SIG-M5 (cell line): ENCODE measurements around the gene SLC23A3.

ENCODE experiments used
- DNase-seq: peaks from one replicate; lab custom pipeline; 2025; lab: John Stamatoyannopoulos, UW

SLC23A3 gene, protein sequence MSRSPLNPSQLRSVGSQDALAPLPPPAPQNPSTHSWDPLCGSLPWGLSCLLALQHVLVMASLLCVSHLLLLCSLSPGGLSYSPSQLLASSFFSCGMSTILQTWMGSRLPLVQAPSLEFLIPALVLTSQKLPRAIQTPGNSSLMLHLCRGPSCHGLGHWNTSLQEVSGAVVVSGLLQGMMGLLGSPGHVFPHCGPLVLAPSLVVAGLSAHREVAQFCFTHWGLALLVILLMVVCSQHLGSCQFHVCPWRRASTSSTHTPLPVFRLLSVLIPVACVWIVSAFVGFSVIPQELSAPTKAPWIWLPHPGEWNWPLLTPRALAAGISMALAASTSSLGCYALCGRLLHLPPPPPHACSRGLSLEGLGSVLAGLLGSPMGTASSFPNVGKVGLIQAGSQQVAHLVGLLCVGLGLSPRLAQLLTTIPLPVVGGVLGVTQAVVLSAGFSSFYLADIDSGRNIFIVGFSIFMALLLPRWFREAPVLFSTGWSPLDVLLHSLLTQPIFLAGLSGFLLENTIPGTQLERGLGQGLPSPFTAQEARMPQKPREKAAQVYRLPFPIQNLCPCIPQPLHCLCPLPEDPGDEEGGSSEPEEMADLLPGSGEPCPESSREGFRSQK

DNA sequence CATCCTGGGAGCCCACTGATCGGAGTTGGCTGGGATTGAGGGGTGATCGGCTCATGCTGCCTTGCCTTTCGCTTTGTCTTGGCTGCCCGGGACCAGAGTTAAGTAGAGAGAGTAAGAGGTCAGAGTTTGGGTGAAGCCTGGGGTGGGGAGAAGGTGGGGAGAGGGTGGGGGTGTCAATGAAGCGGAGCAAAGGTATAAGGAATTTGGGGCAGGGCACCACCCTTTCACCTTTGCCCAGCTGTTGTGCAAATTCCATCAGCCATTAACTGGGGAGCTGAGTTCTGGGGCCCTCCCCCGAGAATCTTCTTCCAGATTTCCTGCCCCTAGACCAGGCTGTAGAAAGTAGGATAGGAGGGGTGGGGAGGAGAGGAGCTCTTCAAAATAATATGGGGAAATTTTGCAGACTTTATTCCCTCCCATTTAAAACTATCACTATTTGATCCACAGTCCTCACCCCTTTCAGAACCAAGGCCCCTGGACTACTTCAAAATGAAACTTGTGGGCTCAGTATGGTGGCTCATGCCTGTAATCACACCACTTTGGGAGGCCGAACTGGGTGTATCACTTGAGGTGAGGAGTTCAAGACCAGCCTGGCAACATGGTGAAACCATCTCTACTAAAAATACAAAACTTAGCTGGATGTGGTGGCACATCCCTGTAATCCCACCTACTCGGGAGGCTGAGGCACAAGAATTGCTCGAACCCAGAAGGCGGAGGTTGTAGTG lies at the start of gene SLC23A3:
Gene SLC23A3 (minus strand): TSS at position 100 of the 725 bp plus-strand sequence. CDS start 45 bp downstream, at position 55.
- no peak for DNase-seq

DNA sequence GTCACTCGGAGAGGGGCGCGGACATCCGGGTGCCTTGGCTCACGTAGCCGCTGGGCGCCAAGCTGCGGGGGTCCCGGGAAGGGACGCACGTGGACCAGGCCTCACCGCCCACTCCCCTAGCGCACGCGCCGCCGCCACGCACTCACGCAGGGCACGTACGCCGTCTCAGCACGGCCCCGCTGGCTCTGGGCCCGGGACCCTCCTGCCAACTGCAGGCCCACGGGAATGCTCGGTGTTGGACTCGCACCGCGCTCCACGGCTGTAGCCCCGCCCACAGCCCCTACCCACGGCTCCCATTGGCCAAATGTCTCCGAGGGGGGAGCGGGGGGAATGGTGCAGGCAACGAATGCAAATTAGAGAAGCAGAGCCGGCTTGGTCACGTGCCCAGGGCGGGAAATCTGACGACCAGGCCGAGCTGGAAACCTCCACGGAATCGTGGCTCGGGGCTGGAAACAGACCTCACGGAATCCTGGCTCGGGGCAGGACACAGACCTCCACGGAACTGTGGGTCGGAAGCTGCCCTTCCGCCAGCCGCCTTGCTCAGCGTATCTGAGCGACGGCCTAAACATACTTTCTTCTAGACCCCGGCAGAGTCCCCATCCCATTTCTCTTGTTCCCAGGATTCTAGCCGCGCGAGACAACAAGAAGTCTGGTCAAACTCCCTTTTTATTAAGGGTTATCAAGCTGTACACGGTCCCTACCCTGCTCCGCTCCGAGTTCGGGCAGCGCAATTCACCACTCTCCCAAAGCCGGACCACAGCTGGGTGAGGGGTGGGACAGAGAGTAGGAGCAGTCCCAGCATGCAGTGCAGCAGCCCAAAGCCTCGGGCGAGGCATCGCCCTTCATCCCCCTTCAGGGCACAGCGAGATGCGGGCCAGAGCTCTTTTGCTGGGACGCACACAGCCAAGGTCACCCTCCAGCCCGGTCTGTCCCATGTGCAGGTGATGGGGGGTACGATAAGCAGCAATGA lies 49.2 kb upstream of the SLC23A3 start, which contains the start of gene ABCB6:
Gene ABCB6 (minus strand): TSS at position 227 of the 970 bp plus-strand sequence. CDS start 285 bp downstream, outside the sequence.
- DNase-seq: no peak

DNA sequence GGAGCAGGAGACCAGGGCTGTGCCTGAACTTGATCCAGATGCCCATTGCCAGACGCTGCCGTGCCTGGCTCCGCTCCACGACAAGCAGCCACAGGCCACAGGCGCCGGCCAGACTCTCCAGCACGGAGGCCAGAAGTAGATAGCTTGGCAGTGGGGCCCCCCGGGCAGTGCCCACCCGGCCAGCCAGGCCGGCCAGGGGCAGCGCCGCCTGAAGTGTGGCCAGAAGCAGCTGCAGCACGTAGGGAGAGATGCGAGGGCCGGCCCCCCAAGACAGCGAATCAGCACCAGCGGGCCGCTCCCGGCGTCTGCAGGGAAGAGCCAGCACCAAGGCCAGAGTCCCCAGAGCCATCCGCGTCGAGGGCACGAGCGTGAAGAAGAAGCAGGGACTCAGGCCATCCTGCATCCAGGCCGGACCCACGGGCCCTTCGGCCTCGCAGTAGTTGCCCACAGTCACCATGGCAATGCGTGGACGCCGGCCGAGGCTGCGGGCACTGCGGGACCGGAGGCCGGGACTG lies 48.4 kb upstream of the SLC23A3 start:
- DNase-seq: no peak

DNA sequence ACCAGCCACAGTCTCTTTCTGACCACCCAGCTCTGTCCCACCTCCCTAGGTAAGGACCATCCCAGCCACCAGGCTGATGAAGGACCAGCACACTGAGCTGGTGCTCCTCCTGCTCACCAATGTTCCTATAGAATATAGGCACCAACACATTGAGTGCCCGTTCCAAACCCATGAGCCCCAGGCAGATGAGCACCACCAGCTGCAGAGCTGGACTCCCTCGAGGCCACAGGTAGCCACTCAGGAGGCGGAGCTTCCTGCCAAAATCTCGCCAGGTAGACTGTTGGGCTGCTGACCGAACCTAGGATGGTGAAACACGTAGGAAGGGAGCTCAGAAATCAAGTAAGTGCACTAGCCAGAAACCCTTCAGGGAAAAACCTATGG lies 46.7 kb upstream of the SLC23A3 start:
- DNase-seq: no peak

DNA sequence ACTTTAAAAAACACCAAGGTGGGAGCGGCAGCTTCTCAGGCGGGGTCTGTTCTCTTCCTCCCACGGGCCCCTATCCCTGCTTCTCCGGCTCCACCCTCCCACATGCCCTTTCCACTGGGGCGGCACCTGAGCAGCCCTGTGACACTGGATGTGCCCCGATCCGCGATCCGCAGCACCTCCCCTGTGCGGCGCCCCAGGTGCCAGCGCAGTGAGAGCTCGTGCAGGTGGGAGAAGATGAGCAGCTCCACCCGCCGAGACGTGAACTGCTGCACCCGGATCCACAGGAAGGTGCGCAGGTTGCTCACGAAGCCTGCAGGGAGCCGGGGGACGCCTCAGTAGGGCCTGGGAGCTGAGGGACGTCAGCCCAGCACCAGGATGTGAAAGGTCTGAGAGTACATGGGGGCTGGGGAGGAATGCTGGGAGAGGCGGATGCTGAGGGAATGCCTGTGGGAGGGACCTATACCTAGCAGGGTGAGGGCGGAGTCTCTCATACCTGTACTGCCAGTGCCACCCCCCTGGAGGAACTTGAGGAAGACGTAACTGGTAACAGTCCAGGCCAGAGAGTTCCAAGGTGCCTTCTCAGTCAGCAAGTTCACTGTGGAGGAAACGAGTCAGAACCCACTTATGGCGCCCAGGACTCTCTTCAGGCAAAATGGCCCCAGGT lies 46.2 kb upstream of the SLC23A3 start:
- no peak for DNase-seq

DNA sequence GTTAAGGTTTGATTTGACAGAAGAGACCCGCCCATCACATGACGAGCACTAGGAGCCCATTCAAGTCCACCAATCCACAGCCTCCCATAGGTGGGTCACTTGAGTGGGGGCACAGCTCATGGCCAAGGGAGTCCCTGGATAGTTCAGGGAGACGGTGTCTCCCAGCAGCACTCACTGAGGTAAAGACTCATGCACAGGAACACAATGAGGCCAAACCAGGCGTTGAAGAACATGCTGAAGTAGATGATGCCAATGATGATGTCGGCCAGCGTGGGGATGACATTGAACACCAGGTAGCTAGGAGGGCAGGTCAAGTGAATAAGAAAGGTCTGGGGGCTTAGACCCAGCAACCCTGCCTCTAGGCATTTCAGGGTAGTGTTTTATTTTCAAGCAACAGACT lies 45.0 kb upstream of the SLC23A3 start:
- no peak for DNase-seq

DNA sequence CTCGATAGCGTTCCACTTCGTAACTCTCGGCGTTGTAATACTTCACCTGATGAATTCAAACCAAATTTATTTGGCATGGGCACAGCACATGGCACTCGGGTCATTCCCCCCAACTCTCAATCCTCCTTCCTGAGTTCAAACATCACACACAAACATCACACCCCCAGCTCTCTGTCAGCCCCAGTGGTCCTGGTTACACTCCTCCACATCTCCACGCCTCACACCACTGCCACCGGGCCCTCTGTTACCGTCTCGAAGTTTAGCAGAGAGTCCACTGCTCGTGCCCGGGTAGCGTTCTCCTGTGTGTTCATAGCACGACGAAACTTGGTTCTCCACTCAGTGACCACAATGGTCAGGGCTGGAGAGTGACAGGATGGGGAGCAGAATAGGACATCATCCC lies 44.3 kb upstream of the SLC23A3 start:
- DNase-seq: no peak

DNA sequence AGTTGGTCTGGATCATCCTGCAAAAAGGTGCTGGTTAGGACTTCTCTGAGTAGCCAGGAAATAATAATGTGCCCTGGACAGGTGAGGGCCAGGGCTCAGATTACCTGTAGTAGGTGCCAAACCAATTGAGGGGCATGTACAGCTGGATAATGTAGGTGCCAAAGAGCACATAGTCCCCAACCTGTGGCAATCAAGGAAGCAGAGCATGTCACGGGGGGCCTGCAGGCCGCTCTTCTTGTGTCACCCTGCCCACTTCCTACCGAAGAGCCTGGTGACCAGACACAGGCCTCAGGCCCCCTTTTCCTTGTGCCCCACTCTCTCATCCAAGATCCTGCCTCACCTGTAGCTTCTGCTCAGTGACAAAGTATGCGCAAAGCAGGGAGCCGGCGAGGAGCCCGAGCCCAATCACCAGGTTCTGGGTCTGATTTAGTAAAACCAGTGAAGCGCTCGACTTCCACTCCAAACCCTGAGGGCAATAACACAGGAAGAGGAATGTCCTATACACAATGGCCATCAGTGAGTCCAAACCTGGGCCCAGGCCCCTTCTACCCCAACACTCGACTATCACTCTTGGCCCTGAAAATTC lies 43.8 kb upstream of the SLC23A3 start:
- DNase-seq: no peak

DNA sequence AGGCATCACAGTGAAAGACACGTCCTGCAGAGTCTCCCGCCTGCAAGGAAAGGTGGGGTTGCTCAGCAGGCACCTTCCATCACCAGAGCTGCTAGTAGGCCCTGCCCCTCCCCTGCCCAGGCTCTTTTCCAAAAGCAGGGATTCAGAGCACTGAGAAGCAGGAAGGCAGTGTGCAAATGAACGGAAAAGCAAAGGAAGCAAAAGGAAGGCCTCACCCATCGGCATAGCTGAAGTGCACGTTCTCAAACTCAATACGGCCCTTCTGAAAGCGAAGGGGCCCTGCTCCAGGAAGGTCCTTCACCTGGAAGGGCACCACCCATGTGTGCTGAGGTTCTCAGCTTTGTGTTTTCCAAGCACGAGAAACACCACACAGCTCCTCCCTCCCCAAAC lies 43.2 kb upstream of the SLC23A3 start:
- no peak for DNase-seq

DNA sequence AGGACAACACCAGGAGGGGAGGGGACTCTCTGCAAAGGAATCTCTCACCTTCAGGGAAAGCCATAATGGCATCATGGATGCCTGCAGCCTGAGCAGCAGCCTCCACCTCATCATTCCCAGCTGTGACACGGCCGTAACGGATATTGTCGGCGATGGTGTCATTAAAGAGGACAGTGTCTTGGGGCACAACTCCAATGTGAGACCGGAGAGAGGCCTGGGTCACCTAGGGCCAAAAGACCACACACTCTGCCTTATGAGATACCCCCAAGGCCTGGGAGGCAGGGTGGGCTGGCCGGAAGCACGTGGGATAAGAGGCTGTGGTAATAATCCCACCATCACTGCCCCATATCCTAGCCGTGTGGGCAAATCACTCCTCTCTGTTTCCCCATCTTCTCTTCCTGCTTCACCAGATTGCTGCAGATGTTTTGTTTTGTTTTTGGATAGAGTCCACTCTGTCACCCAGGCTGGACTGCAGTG lies 41.1 kb upstream of the SLC23A3 start:
- DNase-seq: no peak

DNA sequence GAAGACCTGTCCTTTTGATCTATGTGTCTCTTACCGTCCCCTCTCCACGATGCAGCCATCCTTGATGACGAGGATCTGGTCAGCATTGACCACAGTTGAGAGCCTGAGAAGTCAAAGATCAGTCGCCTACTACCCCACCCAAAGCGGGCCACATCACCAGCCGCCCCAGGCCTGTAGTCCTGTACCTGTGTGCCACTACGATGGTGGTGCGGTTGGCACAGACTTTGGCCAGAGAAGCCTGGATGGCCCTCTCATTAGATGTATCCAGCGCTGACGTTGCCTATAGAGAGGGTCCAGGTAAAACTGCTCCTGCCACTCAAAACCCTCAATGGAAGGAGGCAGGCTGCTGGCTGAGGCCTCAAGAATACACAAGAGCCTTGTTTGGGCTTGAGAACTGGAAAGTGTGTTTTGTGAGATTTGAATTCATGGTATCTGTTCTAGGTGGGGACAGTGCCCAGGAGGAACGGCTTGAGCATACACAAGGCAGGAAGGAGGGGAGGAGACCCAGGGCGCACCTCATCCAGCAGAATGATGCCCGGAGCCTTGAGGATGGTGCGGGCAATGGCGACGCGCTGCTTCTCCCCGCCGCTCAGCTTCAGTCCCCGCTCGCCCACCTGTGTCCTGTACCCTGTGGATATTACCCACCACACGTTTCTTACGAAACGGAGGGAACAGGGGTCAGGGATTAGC lies 40.5 kb upstream of the SLC23A3 start:
- DNase-seq: no peak

DNA sequence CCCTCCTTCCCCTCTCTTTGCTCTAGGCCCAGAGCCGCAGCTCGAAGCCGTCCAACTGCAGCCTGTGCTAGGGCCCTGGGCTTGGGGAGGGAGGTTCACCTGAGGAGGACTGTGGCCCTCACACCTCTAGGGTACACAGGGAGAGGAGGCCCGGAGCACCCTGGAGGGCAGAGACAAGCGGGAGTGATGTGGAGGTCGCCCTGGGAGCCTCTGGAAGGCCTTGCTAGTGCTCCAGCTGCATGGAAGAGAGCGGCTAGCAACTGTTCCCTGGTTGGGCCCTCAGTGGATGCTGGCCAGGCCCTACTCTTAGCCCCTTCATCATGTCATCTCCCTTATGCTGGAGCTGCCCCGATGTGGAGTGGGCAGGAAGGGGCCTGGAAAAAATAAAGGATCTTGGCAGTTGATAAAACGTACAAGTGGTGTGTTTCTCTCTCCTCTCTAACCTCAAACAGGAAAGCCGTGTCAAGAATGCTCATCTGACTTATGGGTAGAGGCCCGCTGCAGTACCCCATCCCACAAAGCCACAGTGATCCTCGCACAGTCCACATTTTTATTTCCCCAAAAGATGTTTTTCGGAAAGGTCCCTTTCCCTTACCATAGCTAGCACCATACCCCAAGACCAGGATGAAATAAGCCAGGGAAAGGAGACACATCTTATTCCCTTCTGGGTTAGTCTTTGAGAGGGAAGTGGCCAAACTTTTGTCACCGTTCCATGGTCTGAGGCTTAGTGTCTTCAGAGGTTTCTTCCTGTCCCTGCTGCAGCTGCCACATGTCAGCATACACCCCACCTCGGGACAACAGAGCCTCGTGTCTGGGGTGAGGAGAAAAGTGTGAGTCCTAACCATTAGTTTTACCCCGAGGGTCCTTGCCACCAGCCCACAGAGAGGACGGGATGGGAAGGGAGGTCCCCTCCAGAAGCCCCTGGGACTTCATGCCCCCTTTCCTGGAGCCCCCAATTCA lies 39.7 kb upstream of the SLC23A3 start:
- DNase-seq: no peak

DNA sequence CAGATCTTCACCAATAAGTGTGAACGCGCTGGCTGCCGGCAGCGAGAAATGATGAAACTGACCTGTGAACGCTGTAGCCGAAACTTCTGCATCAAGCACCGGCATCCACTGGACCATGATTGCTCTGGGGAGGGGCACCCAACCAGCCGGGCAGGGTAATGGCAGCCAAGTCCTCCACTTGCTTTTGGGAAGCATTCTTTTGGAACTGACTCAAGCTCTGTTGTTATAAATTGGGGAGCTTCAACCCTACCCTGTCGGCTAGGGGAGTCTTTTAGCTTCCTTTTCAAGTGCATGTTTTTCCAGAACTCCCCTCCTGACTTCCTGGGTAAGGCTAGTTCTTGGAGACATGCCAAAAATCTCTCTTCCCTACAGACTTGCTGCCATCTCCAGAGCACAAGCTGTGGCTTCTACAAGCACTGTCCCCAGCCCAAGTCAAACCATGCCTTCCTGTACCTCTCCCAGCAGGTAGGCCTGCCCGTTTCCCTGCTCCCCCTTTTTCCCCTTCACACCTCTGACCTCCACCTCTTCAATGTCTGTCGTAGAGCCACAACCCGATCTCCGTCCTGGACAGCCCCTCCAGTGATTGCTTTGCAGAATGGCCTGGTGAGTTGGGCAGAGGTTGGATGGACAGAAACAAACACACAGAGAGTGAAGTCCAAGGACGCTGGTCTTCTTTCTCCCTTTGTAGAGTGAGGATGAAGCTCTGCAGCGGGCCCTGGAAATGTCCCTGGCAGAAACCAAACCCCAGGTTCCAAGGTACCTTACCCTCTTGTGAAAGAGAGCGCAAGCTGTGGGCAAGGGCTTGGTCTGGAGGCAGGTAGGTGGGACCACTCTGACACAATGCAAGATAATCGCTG lies 38.3 kb upstream of the SLC23A3 start:
- DNase-seq: no peak

DNA sequence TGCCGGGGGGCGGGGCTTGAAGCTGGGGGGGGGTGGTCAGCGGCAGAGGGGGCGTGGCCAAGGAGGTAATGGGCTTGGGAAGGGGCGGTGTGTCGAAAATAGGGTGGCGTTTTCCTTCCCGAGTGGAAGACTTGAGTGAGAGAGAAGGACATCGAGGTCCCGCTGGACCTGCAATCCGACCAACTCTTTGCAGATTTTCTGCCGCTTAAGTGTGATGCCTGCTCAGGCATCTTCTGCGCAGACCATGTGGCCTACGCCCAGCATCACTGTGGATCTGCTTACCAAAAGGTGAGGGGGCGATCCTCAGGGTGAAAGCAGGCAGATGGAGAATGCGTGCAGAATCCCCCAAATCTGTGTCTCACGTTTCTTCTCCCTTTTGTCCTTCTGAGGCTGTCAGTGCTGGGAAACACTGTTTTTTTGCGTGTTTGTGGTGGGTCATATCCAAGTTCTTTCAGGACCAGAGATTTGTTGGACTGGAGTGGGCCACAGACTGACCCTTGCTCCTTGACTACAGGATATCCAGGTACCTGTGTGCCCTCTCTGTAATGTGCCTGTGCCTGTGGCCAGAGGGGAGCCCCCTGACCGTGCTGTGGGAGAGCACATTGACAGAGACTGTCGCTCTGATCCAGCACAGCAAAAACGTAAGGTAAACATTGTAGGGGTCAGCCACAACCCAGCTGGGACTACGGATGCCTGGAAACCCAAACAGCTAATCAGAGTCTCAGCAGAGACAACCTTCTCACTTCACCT lies 37.5 kb upstream of the SLC23A3 start:
- no peak for DNase-seq

DNA sequence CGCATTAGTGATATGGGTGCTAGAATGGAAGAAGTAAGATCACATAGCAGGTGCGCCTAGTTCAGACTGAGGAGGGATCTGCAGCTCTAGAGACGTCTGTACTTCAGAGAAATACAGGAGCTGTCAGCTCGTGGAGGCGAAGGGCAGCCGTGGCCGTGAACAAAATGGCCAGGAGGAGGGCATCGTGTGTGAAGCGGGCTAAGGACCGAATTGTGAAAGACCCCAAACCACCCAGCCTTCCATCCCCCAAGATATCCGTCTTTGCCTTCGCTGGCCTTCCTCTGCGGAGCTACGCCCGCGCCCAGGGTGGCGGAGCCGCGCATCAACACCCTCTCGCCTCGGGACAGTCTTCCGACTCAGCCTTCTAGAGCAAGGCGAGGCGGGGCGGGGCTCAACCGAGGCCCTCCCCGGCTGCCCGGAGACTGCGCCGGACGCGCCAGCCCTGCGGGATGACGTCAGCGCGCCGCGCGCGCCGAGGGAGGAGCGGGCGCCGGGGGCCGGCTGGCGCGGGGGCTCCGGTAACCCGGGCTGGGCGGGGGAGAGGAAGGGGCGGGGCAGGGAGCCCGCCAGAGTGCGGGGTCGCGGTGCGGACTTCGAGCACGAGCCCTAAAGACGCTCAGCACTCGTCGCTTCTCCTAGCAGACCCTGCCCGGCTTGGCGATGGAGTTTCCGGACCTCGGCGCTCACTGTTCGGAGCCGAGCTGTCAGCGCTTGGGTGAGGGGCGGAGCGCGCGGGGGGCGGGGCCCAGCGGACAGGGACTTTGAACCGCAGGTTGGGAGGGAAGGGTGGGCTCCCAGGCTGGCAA lies 36.7 kb upstream of the SLC23A3 start, which contains the start of gene ZFAND2B:
Gene ZFAND2B (plus strand): TSS at position 455 of the 806 bp plus-strand sequence. CDS start 206 bp downstream, at position 661.
- peak; percentile 54 for DNase-seq

DNA sequence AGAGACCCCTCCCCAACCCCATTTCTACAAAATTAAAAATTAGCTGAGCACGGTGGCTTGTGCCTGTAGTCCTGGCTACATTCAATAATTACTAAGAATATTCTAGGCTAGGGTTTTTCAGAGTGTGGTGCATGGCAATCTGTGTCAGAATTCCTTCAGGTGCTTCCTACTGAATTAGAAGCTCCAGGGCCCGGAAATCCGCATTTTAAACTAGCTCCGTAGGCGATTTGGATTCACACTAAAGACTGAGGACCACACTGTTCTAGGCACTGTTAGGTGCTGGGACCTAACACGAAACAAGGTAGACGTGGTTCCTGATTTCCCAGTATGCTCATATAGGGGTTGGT lies 36.1 kb upstream of the SLC23A3 start:
- no peak for DNase-seq
